ENCODE measurements around the gene HEPN1. TPM values are rescaled to one million over a fixed set of nuclear protein-coding genes. Genes with fewer than 3 reads are reported as not detected.

HEPN1 gene
- total and polyA plus RNA-seq, 2 experiments from 2014 or later, result not detected

DNA sequence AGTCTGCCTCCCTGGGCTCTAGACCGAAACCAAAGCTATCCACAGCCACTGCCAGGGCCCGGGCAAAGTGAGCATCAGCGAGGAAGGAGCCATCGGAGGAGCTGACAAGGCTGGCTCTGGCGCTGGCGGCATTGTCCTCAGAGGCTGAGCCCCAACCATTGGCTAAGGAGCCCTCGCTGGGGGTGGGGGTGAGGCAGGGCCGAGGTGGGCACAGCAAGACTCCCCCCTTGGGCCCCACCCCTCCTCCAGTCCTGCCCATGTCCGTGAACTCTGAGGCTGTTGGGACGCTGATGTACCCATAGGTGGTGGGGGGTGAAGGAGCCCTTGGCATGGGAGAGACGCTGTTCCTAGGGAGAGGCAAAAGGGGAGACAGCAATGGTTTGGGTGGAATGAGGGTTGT, 32.6 kb upstream of the HEPN1 start (continued):
- TF ChIP-seq, protein P1, sequence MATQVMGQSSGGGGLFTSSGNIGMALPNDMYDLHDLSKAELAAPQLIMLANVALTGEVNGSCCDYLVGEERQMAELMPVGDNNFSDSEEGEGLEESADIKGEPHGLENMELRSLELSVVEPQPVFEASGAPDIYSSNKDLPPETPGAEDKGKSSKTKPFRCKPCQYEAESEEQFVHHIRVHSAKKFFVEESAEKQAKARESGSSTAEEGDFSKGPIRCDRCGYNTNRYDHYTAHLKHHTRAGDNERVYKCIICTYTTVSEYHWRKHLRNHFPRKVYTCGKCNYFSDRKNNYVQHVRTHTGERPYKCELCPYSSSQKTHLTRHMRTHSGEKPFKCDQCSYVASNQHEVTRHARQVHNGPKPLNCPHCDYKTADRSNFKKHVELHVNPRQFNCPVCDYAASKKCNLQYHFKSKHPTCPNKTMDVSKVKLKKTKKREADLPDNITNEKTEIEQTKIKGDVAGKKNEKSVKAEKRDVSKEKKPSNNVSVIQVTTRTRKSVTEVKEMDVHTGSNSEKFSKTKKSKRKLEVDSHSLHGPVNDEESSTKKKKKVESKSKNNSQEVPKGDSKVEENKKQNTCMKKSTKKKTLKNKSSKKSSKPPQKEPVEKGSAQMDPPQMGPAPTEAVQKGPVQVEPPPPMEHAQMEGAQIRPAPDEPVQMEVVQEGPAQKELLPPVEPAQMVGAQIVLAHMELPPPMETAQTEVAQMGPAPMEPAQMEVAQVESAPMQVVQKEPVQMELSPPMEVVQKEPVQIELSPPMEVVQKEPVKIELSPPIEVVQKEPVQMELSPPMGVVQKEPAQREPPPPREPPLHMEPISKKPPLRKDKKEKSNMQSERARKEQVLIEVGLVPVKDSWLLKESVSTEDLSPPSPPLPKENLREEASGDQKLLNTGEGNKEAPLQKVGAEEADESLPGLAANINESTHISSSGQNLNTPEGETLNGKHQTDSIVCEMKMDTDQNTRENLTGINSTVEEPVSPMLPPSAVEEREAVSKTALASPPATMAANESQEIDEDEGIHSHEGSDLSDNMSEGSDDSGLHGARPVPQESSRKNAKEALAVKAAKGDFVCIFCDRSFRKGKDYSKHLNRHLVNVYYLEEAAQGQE (IDR thresholded peaks at IDR 0.05; ENCODE audit: unreplicated experiment), result no peak
- TF ChIP-seq CREB1 (CRISPR knock-in tag; IDR thresholded peaks at IDR 0.05; ENCODE audit: low read depth), result no peak
- no peak for TF ChIP-seq NANOG (IDR thresholded peaks at IDR 0.05; ENCODE audit: borderline replicate concordance)

DNA sequence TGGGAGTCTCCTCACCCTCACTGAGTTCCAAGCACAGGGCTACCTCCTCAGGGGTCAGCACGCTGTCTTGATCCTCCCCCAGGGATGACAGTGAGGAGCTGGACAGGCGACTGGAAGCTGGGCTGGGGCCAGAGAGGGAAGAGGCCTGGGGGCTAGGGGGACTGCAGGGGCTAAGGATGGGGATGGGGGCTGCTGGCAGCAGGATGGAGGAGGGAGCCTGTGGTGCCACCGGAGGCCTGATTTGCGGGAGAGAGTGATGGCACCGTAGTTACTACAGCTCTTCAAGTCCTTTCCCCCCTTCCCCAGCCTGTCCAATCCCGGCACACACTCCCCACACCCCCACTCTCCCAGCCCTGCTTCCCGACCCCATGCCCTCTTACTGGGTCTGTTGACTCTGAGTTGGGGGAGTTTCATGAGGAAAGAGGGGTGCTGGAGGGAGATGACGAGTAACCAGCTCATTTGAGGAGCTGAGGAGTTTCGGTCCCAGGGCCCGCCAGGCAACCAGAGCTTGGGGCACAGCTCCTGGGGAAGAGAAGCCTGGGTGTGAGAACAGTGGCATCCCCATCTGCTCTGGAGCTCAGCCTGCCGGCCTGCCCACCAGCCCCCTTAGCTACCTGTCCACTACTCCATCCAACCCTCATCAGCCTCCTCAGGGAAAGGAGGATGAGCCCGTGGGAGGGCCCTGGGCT, 31.9 kb upstream of the HEPN1 start:
- H3F3A ChIP-seq (replicated peaks; ENCODE audit: low read depth), result no peaks in the 10 kb centered on the region
- H2AFZ ChIP-seq, result no peak overlapping the region
- no peaks in the 10 kb centered on the region for H4K20me1 ChIP-seq (replicated peaks; ENCODE audit: insufficient read depth)
- H3K27me3 ChIP-seq (ENCODE audit: insufficient read depth), result 0 out of 2 replicates have a peak, but pooled peaks cover 10% of the 10 kb centered on the region
- H3K9me2 ChIP-seq (ENCODE audit: insufficient read depth), result peaks cover 5% of the 10 kb centered on the region; the same call in 1 of the 2 replicates
- peaks cover 6% of the 10 kb centered on the region for H3K27me3 Mint-ChIP-seq (ENCODE audit: insufficient read depth, low read depth, poor library complexity)
- H3K79me2 ChIP-seq (replicated peaks; ENCODE audit: insufficient read depth), result no peaks in the 10 kb centered on the region
- no peak overlapping the region for H3K4me2 ChIP-seq
- no peak for ATAC-seq
- no peak for DNase-seq (ENCODE audit: low spot score)
- no peak overlapping the region for H3K4me3 Mint-ChIP-seq
- H3K9me3 Mint-ChIP-seq, result no peaks in the 10 kb centered on the region; the same call in 2 of the 3 replicates
- H3K36me3 ChIP-seq (ENCODE audit: insufficient read depth), result no peaks in the 10 kb centered on the region
- no peak overlapping the region for H3K27ac ChIP-seq (ENCODE audit: low read depth)
- no peak overlapping the region for H3K4me3 ChIP-seq
- no peaks in the 10 kb centered on the region for H3K4me1 ChIP-seq (ENCODE audit: insufficient read depth)
- peaks cover 2% of the 10 kb centered on the region for H3K4me1 Mint-ChIP-seq
- no peak overlapping the region for H3K27ac Mint-ChIP-seq
- no peaks in the 10 kb centered on the region; the same call in 2 of the 3 replicates for H3K36me3 Mint-ChIP-seq (ENCODE audit: low read depth)
- TF ChIP-seq CTCF (conservative IDR thresholded peaks at IDR 0.05; ENCODE audit: low read depth in 2 of 2), result no peak
- no peak for TF ChIP-seq EZH2 (IDR thresholded peaks at IDR 0.05; ENCODE audit: low read depth, unreplicated experiment)
- TF ChIP-seq NANOG (IDR thresholded peaks at IDR 0.05; ENCODE audit: borderline replicate concordance), result no peak
- TF ChIP-seq POLR2AphosphoS5 (IDR thresholded peaks at IDR 0.05; ENCODE audit: low read depth), result no peak
- no peak for TF ChIP-seq ZNF114 (CRISPR knock-in tag; IDR thresholded peaks at IDR 0.05)
- TF ChIP-seq, protein P2, sequence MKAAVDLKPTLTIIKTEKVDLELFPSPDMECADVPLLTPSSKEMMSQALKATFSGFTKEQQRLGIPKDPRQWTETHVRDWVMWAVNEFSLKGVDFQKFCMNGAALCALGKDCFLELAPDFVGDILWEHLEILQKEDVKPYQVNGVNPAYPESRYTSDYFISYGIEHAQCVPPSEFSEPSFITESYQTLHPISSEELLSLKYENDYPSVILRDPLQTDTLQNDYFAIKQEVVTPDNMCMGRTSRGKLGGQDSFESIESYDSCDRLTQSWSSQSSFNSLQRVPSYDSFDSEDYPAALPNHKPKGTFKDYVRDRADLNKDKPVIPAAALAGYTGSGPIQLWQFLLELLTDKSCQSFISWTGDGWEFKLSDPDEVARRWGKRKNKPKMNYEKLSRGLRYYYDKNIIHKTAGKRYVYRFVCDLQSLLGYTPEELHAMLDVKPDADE (IDR thresholded peaks at IDR 0.05), result no peak
- no peak for TF ChIP-seq JUNB (IDR thresholded peaks at IDR 0.05; ENCODE audit: unreplicated experiment)
- no peak for TF ChIP-seq CREB1 (CRISPR knock-in tag; IDR thresholded peaks at IDR 0.05; ENCODE audit: low read depth)
- TF ChIP-seq STAT1 (IDR thresholded peaks at IDR 0.05; ENCODE audit: unreplicated experiment), result no peak
- TF ChIP-seq, protein P1 (IDR thresholded peaks at IDR 0.05; ENCODE audit: unreplicated experiment), result no peak

Measured in GM23338 (cell line).